Lower lobe of right lung (tissue), 2 donors: Measurements from ENCODE around the gene NXNL2. TPM values are rescaled to one million over a fixed set of nuclear protein-coding genes. Genes with fewer than 3 reads are reported as not detected.

Source experiments
- ATAC-seq, 2 donors: fragments of 200-7000 bp; cut with Tn5 transposase; one replicate each; pipeline ENCODE4 v1.9.1; 2020 to 2022; ENCODE audit warnings: mild to moderate bottlenecking in 2 of 2, moderate library complexity in 2 of 2
- DNase-seq: peaks from one replicate; pipeline ENCODE4 v3.0.0-alpha.2; 2020
- H3K27ac ChIP-seq: fragments of 200-600 bp; one replicate; pipeline ENCODE4 v1.8.0; 2022
- H3K27me3 ChIP-seq: fragments of 200-600 bp; one replicate; pipeline ENCODE4 v1.8.0; 2022; ENCODE audit warnings: low read depth
- H3K36me3 ChIP-seq: fragments of 200-600 bp; one replicate; pipeline ENCODE4 v1.8.0; 2022; ENCODE audit warnings: mild to moderate bottlenecking
- H3K4me1 ChIP-seq: fragments of 200-600 bp; one replicate; pipeline ENCODE4 v1.8.0; 2022
- H3K4me3 ChIP-seq: fragments of 200-600 bp; one replicate; pipeline ENCODE4 v1.8.0; 2022; ENCODE audit warnings: mild to moderate bottlenecking
- H3K9me3 ChIP-seq: fragments of 200-600 bp; one replicate; pipeline ENCODE4 v1.8.0; 2022
- CTCF ChIP-seq: fragments of 200-600 bp; IDR thresholded peaks from one replicate; pipeline ENCODE4 v1.8.0; 2022; ENCODE audit warnings: antibody characterized with exemption, mild to moderate bottlenecking
- intact Hi-C: fragments of 100-400 bp; cut with DNase I; formaldehyde crosslinking; loops from one replicate; pipeline ENCODE4 v1.11.0; 2022
- total RNA-seq: library from RNA; stranded (reverse); fragmentation: NEBNext Ultra II Directional; extraction: Animal tissue kit (Norgen Biotek cat#: 25700); gene quantifications from one replicate; pipeline ENCODE4 v1.2.1, GENCODE V29; 2021
- donor health status: DM: no; HTN: yes; CAD: no; lungs with severe emphysema.

The NXNL2 gene
- total RNA-seq, 1 donor from 2014 or later: 0.71 TPM

GRCh38 chr9:88553350-88553749 lies 18.4 kb downstream of the NXNL2 start:
- intact Hi-C loops: no loop called here
- TF ChIP-seq CTCF: no peak
- ATAC-seq (no peak), DNase-seq (no peak)
- Histone ChIP-seq H3K9me3 (no peaks in the 10 kb centered on the region), H3K4me3 (no peak overlapping the region), H3K27ac (no peak overlapping the region), H3K4me1 (no peaks in the 10 kb centered on the region), H3K36me3 (no peaks in the 10 kb centered on the region), H3K27me3 (no peaks in the 10 kb centered on the region)

DNA sequence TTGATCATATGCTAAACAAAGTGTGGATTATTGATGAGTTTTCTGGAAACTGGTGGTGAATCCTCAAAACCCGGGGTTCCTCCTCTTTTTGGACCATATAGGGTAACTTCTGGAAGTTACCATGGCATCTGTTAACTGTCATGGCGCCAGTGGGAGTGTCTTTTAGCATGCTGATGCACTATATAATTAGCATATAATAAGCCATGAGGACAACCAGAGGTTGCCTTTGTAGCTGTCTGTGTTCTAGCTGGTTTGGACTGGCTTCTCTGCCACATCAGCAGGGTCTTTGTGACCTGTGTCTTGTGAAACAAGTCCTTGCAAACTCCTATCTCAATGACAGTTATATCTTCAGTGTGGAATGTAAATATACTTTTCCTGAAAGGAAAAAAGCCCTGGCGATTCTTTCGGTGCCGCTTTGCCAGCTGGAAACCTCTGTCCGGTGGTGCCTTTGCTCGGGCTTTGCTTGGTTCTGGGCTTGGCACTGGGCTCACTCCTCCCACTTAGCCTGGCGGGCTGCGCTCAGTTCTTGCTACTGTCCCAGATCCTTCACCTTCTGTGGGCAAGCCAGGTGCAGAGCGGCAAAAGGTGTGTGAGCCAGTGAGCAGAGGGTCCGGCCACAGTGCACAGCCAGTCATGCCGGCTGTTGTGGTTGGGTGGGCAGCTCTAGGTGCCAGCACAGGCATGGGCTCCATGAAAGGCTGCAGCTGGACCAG lies 20.4 kb downstream of the NXNL2 start:
- no peak for DNase-seq
- Histone ChIP-seq H3K27me3 (no peaks in the 10 kb centered on the region), H3K4me3 (no peak overlapping the region), H3K9me3 (no peaks in the 10 kb centered on the region), H3K36me3 (no peaks in the 10 kb centered on the region), H3K27ac (no peak overlapping the region), H3K4me1 (no peaks in the 10 kb centered on the region)
- intact Hi-C loops: no loop called here
- no peak for ATAC-seq
- no peak for TF ChIP-seq CTCF

- intact Hi-C loops: no loop called here
- ATAC-seq: peak in 1 of 2 donors; percentile 58
These were observed 24.7 kb downstream of the NXNL2 start for GRCh38 chr9:88559661-88560060.

DNA sequence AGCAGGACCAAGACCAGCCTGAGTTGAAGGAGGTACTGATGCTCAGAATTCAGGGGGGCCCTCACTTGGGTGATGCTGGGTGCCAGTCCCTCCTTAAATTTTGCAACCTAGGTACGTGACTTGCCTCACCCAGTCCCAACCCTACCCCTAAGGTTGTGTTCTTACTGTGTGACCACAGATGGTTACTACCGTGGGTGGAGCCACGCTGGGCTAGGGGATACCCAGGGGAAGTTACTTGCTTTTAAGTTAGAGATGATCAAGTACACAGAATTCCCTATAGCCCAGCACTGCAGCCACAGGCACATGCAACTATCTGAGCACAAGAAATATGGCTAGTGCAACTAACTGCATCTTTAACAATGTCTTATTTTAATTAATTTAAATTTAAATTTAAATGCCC lies 32.9 kb downstream of the NXNL2 start:
- Histone ChIP-seq H3K27me3 (no peaks in the 10 kb centered on the region), H3K4me1 (no peaks in the 10 kb centered on the region), H3K4me3 (no peak overlapping the region), H3K27ac (no peak overlapping the region), H3K9me3 (no peaks in the 10 kb centered on the region), H3K36me3 (no peaks in the 10 kb centered on the region)
- intact Hi-C loops: no loop called here
- DNase-seq (no peak), ATAC-seq (no peak)
- TF ChIP-seq CTCF: no peak

More at GRCh38 chr9:88559661-88560060, 24.7 kb downstream of the NXNL2 start:
- no peak for TF ChIP-seq CTCF
- H3K4me1 ChIP-seq: no peaks in the 10 kb centered on the region
- H3K9me3 ChIP-seq: no peaks in the 10 kb centered on the region
- DNase-seq: no peak
- no peaks in the 10 kb centered on the region for H3K36me3 ChIP-seq
- H3K27me3 ChIP-seq: no peaks in the 10 kb centered on the region
- H3K27ac ChIP-seq: no peak overlapping the region
- no peak overlapping the region for H3K4me3 ChIP-seq

GRCh38 chr9:88571419-88571818 lies 36.4 kb downstream of the NXNL2 start:
- no peak for TF ChIP-seq CTCF
- Histone ChIP-seq H3K27ac (no peak overlapping the region), H3K36me3 (no peaks in the 10 kb centered on the region), H3K4me3 (no peak overlapping the region), H3K27me3 (no peaks in the 10 kb centered on the region), H3K4me1 (no peaks in the 10 kb centered on the region), H3K9me3 (no peaks in the 10 kb centered on the region)
- intact Hi-C loops: no loop called here
- no peak for ATAC-seq
- DNase-seq: no peak
